H9 (cell line): Measurements from ENCODE around the gene RAB40AL. TPM values are rescaled to one million over a fixed set of nuclear protein-coding genes. Genes with fewer than 3 reads are reported as not detected.

Source experiments
- DNase-seq: peaks from one replicate; pipeline ENCODE4 v3.0.0-alpha.2; 2017
- H2AFZ ChIP-seq: one replicate; pipeline ENCODE4 v1.6.1; 2013; ENCODE audit warnings: mild to moderate bottlenecking, low read length, control low read depth, moderate library complexity
- H2AK5ac ChIP-seq: 2 replicates; pipeline ENCODE4 v1.6.1; 2013; ENCODE audit warnings: low read length, control low read depth, mixed read lengths; ENCODE audit not compliant: insufficient read length
- H2BK120ac ChIP-seq: one replicate; pipeline ENCODE4 v1.6.1; 2013; ENCODE audit warnings: low read depth, mild to moderate bottlenecking, low read length, control low read depth, inconsistent platforms; ENCODE audit not compliant: poor library complexity, severe bottlenecking
- H2BK12ac ChIP-seq: 2 replicates; pipeline ENCODE4 v1.6.1; 2013; ENCODE audit warnings: low read length, control low read depth, mixed read lengths, low read depth; ENCODE audit not compliant: insufficient read length
- H2BK15ac ChIP-seq: 2 replicates; pipeline ENCODE4 v1.6.1; 2013; ENCODE audit warnings: low read depth, low read length, control low read depth
- H2BK20ac ChIP-seq: one replicate; pipeline ENCODE4 v1.6.1; 2013; ENCODE audit warnings: low read depth, mild to moderate bottlenecking, low read length, control low read depth, inconsistent platforms; ENCODE audit not compliant: poor library complexity, severe bottlenecking
- H2BK5ac ChIP-seq: 2 replicates; pipeline ENCODE4 v1.6.1; 2013; ENCODE audit warnings: low read length, control low read depth, mixed read lengths; ENCODE audit not compliant: insufficient read length
- H3K14ac ChIP-seq: 2 replicates; pipeline ENCODE4 v1.6.1; 2013; ENCODE audit warnings: low read length, control low read depth; ENCODE audit not compliant: insufficient read depth
- H3K18ac ChIP-seq: 2 replicates; pipeline ENCODE4 v1.6.1; 2013; ENCODE audit warnings: low read depth, mild to moderate bottlenecking, mixed read lengths, low read length, control low read depth; ENCODE audit not compliant: insufficient read length
- H3K23ac ChIP-seq: 2 replicates; pipeline ENCODE4 v1.6.1; 2013; ENCODE audit warnings: low read length, control low read depth, mixed read lengths, low read depth; ENCODE audit not compliant: insufficient read length
- H3K23me2 ChIP-seq: 2 replicates; pipeline ENCODE4 v1.6.1; 2013; ENCODE audit warnings: low read depth, mild to moderate bottlenecking, mixed read lengths, low read length, control low read depth; ENCODE audit not compliant: insufficient read length, poor library complexity, severe bottlenecking
- H3K27ac ChIP-seq: 2 replicates; pipeline ENCODE4 v1.5.1; 2013; ENCODE audit warnings: low read length, control low read depth, mixed read lengths, low read depth; ENCODE audit not compliant: insufficient read length
- H3K27me3 ChIP-seq: 2 replicates; pipeline ENCODE4 v1.6.1; 2013; ENCODE audit warnings: low read length, control low read depth, inconsistent platforms; ENCODE audit not compliant: insufficient read depth
- H3K4ac ChIP-seq: 2 replicates; pipeline ENCODE4 v1.6.1; 2013; ENCODE audit warnings: low read depth, mild to moderate bottlenecking, control low read depth, inconsistent platforms, low read length, moderate library complexity
- H3K4me1 ChIP-seq: 2 replicates; pipeline ENCODE4 v1.6.1; 2013; ENCODE audit warnings: low read length, control low read depth, inconsistent platforms; ENCODE audit not compliant: insufficient read depth
- H3K4me2 ChIP-seq: 2 replicates; pipeline ENCODE4 v1.6.1; 2013; ENCODE audit warnings: low read length, control low read depth, mixed read lengths; ENCODE audit not compliant: insufficient read length, insufficient read depth
- H3K56ac ChIP-seq: 2 replicates; pipeline ENCODE4 v1.6.1; 2013; ENCODE audit warnings: low read depth, mild to moderate bottlenecking, mixed read lengths, low read length, control low read depth; ENCODE audit not compliant: insufficient read length
- H3K79me1 ChIP-seq: 2 replicates; pipeline ENCODE4 v1.6.1; 2013; ENCODE audit warnings: low read depth, mild to moderate bottlenecking, moderate library complexity, low read length, control low read depth, inconsistent platforms; ENCODE audit not compliant: insufficient read depth, poor library complexity, severe bottlenecking
- H3K79me2 ChIP-seq: 2 replicates; pipeline ENCODE4 v1.6.1; 2013; ENCODE audit warnings: low read length, control low read depth, inconsistent platforms; ENCODE audit not compliant: insufficient read depth
- H3K9ac ChIP-seq: 2 replicates; pipeline ENCODE4 v1.6.1; 2013; ENCODE audit warnings: low read length, control low read depth, mixed read lengths; ENCODE audit not compliant: insufficient read length; ENCODE audit errors: extremely low read depth
- H3K9me3 ChIP-seq: one replicate; pipeline ENCODE4 v1.6.1; 2013; ENCODE audit warnings: low read depth, low read length, inconsistent platforms; ENCODE audit not compliant: control insufficient read depth
- H3T11ph ChIP-seq: one replicate; pipeline ENCODE4 v1.6.1; 2013; ENCODE audit warnings: mild to moderate bottlenecking, low read length, control low read depth, inconsistent platforms
- H4K20me1 ChIP-seq: one replicate; pipeline ENCODE4 v1.6.1; 2013; ENCODE audit not compliant: control insufficient read depth, insufficient read length, insufficient read depth
- H4K5ac ChIP-seq: 2 replicates; pipeline ENCODE4 v1.6.1; 2013; ENCODE audit warnings: low read depth, mild to moderate bottlenecking, mixed read lengths, low read length, control low read depth; ENCODE audit not compliant: insufficient read length
- H4K8ac ChIP-seq: replicated peaks from 2 replicates; pipeline ENCODE4 v1.6.1; 2013; ENCODE audit warnings: low read length, control low read depth, mixed read lengths, low read depth; ENCODE audit not compliant: insufficient read length
- H4K91ac ChIP-seq: 2 replicates; pipeline ENCODE4 v1.6.1; 2013; ENCODE audit warnings: low read depth, mild to moderate bottlenecking, moderate library complexity, mixed read lengths, low read length, control low read depth; ENCODE audit not compliant: insufficient read length
- H3K27ac Mint-ChIP-seq, 3 experiments: 2 replicates in 2 of 3; 3 replicates in 1 of 3; pipeline ENCODE4 v1.8.0; 2020 to 2021; ENCODE audit warnings: mixed read lengths in 3 of 3, mild to moderate bottlenecking in 1 of 3, moderate library complexity in 1 of 3
- H3K27me3 Mint-ChIP-seq: 2 replicates; pipeline ENCODE4 v1.8.0; 2021; ENCODE audit warnings: low read depth, mild to moderate bottlenecking, moderate library complexity, mixed read lengths
- H3K36me3 Mint-ChIP-seq, 3 experiments: 2 replicates in 2 of 3; 3 replicates in 1 of 3; pipeline ENCODE4 v1.8.0; 2020 to 2021; ENCODE audit warnings: low read depth in 3 of 3, mixed read lengths in 3 of 3; ENCODE audit not compliant: insufficient read depth in 1 of 3
- H3K4me1 Mint-ChIP-seq, 2 experiments: 2 replicates each; pipeline ENCODE4 v1.8.0; 2020; ENCODE audit warnings: mixed read lengths in 2 of 2
- H3K4me3 Mint-ChIP-seq, 2 experiments: 2 replicates in 1 of 2; 3 replicates in 1 of 2; pipeline ENCODE4 v1.8.0; 2020 to 2021; ENCODE audit warnings: mild to moderate bottlenecking in 2 of 2, mixed read lengths in 2 of 2, moderate library complexity in 1 of 2
- H3K9me3 Mint-ChIP-seq, 2 experiments: 2 replicates in 1 of 2; 3 replicates in 1 of 2; pipeline ENCODE4 v1.8.0; 2020; ENCODE audit warnings: mild to moderate bottlenecking in 2 of 2, mixed read lengths in 2 of 2, moderate library complexity in 1 of 2
- WGBS: extraction: QIAGEN DNeasy Blood & Tissue Kit; methylation state at CpG from one replicate; pipeline ENCODE4 v1.1.7; 2013; ENCODE audit warnings: missing lambda C conversion rate, low lambda C conversion rate, mixed read lengths; ENCODE audit not compliant: insufficient read length; ENCODE audit errors: extremely low coverage; 5-methylcytosine and 5-hydroxymethylcytosine counted together
- total RNA-seq: library from RNA; stranded (reverse); gene quantifications from 2 replicates; pipeline ENCODE4 v1.2.1, GENCODE V29; 2021
- TF ChIP-seq, protein P1 (sequence below): fragments of 200-600 bp; sonication (generic); conservative IDR thresholded peaks from 3 replicates; pipeline ENCODE4 v1.8.0; 2021; ENCODE audit warnings: antibody characterized with exemption, mild to moderate bottlenecking

RAB40AL gene
- total RNA-seq, 1 experiment from 2014 or later = not detected

DNA sequence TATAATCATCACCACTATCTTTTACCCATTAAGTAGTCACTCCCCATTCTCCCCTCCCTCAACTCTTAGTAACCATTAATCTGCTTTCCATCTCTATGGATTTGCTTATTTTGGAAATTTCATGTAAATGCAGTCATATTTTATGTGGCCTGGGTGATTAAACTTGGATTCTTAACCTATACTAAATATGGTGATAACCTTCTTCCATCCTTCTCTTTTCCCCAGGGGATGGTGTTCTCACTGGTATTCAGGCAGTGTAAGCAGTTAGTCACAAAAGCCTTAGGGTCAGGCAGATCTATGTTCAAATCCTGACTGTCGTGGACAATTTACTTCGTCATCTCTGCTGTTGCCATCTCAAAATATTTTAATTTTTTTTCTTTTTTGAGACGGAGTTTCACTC lies 29.6 kb downstream of the RAB40AL start:
- TF ChIP-seq, protein P1, sequence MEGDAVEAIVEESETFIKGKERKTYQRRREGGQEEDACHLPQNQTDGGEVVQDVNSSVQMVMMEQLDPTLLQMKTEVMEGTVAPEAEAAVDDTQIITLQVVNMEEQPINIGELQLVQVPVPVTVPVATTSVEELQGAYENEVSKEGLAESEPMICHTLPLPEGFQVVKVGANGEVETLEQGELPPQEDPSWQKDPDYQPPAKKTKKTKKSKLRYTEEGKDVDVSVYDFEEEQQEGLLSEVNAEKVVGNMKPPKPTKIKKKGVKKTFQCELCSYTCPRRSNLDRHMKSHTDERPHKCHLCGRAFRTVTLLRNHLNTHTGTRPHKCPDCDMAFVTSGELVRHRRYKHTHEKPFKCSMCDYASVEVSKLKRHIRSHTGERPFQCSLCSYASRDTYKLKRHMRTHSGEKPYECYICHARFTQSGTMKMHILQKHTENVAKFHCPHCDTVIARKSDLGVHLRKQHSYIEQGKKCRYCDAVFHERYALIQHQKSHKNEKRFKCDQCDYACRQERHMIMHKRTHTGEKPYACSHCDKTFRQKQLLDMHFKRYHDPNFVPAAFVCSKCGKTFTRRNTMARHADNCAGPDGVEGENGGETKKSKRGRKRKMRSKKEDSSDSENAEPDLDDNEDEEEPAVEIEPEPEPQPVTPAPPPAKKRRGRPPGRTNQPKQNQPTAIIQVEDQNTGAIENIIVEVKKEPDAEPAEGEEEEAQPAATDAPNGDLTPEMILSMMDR = no peak
- H3K27me3 ChIP-seq = no peaks in the 10 kb centered on the region
- no peak overlapping the region for H3T11ph ChIP-seq
- H2BK120ac ChIP-seq = no peak overlapping the region
- no peak for DNase-seq
- H3K9me3 Mint-ChIP-seq = peaks cover 58 to 63% of the 10 kb centered on the region in 2 experiments
- H4K5ac ChIP-seq = no peak overlapping the region
- no peaks in the 10 kb centered on the region for H3K79me1 ChIP-seq
- no peak overlapping the region for H2BK15ac ChIP-seq
- H3K79me2 ChIP-seq = no peaks in the 10 kb centered on the region
- H3K23me2 ChIP-seq = no peaks in the 10 kb centered on the region
- H3K18ac ChIP-seq = no peak overlapping the region
- peaks cover 1% of the 10 kb centered on the region; the same call in 1 of the 2 replicates for H3K27me3 Mint-ChIP-seq
- no CpG with 5 or more reads among the region's 3 CpGs for WGBS
- no peak overlapping the region for H3K4ac ChIP-seq
- no peak overlapping the region for H4K91ac ChIP-seq
- H3K36me3 Mint-ChIP-seq = peaks cover 6 to 16% (median 12%) of the 10 kb centered on the region in 3 experiments; a peak in 6 of 7 replicates
- H2BK12ac ChIP-seq = no peak overlapping the region
- no peak overlapping the region for H3K27ac ChIP-seq
- H2AK5ac ChIP-seq = no peak overlapping the region
- H3K4me3 Mint-ChIP-seq = no peak overlapping the region
- H3K4me2 ChIP-seq = no peak overlapping the region
- no peak overlapping the region for H2AFZ ChIP-seq
- no peak overlapping the region for H3K23ac ChIP-seq
- no peak overlapping the region for H3K56ac ChIP-seq
- no peaks in the 10 kb centered on the region for H3K4me1 Mint-ChIP-seq
- H2BK5ac ChIP-seq = no peak overlapping the region
- no peak overlapping the region for H4K8ac ChIP-seq
- no peak overlapping the region for H3K27ac Mint-ChIP-seq
- H2BK20ac ChIP-seq = no peak overlapping the region
- peaks cover 22% of the 10 kb centered on the region for H3K9me3 ChIP-seq
- no peaks in the 10 kb centered on the region for H3K4me1 ChIP-seq
- H3K14ac ChIP-seq = no peak overlapping the region
- H4K20me1 ChIP-seq = no peaks in the 10 kb centered on the region
- H3K9ac ChIP-seq = no peak overlapping the region
